HEK293 (cell line): Measurements from ENCODE around the gene MCHR1.

Source experiments
- CTCF ChIA-PET: fragments of 350-600 bp; formaldehyde crosslinking; extraction: SDS; loops from one replicate; lab custom pipeline; 2021; ENCODE audit warnings: antibody characterized with exemption; lab: Yijun Ruan, JAX
- POLR2A ChIA-PET: fragments of 300-600 bp; formaldehyde crosslinking; extraction: SDS; loops from one replicate; lab custom pipeline; 2020; ENCODE audit warnings: antibody characterized with exemption, inconsistent platforms; lab: Yijun Ruan, JAX
- H3K27ac ChIP-seq: fragments of 200-500 bp; sonication (Bioruptor generic); 2 replicates; pipeline ENCODE4 v1.5.1; 2014; ENCODE audit warnings: low read depth, low read length, control low read depth, inconsistent platforms; ENCODE audit errors: extremely low read depth
- H3K36me3 ChIP-seq, 2 experiments: fragments of 200-500 bp in 1 of 2; sonication (Bioruptor generic) in 1 of 2; 1 replicate in 1 of 2; 2 replicates in 1 of 2; pipeline ENCODE4 v1.5.1; 2014 to 2017; ENCODE audit warnings: inconsistent platforms in 2 of 2, low read length in 2 of 2; ENCODE audit not compliant: control insufficient read depth in 2 of 2, insufficient read depth in 1 of 2
- H3K4me1 ChIP-seq: fragments of 200-500 bp; sonication (Bioruptor generic); 2 replicates; pipeline ENCODE4 v1.5.1; 2014; ENCODE audit warnings: mild to moderate bottlenecking, low read length, inconsistent platforms; ENCODE audit not compliant: control insufficient read depth, insufficient read depth
- H3K4me3 ChIP-seq: 2 replicates; pipeline ENCODE4 v1.5.1; 2011; ENCODE audit warnings: low read depth, mild to moderate bottlenecking, control low read depth, low read length, moderate library complexity
- H3K9me3 ChIP-seq: fragments of 200-500 bp; sonication (Bioruptor generic); 2 replicates; pipeline ENCODE4 v1.5.1; 2014; ENCODE audit warnings: low read depth, low read length, inconsistent platforms; ENCODE audit not compliant: control insufficient read depth, insufficient read depth
- HOXC10 ChIP-seq: sonication (generic); formaldehyde crosslinking; IDR thresholded peaks from 2 replicates; pipeline ENCODE4 v1.8.1; 2023; ENCODE audit warnings: mild to moderate bottlenecking, missing genetic modification reagents
- KLF1 ChIP-seq: fragments of 450-650 bp; formaldehyde crosslinking; IDR thresholded peaks from 2 replicates; pipeline ENCODE4 v1.5.1; 2016; ENCODE audit warnings: missing biosample characterization, missing genetic modification characterization
- PRDM10 ChIP-seq: fragments of 450-650 bp; formaldehyde crosslinking; IDR thresholded peaks from 2 replicates; pipeline ENCODE4 v1.5.1; 2016; ENCODE audit warnings: missing biosample characterization, missing genetic modification characterization
- PRDM4 ChIP-seq: fragments of 450-650 bp; formaldehyde crosslinking; IDR thresholded peaks from 2 replicates; pipeline ENCODE4 v1.5.1; 2017; ENCODE audit warnings: missing biosample characterization, missing genetic modification characterization
- RBAK ChIP-seq: fragments of 450-650 bp; formaldehyde crosslinking; IDR thresholded peaks from 2 replicates; pipeline ENCODE4 v1.5.1; 2016; ENCODE audit warnings: missing biosample characterization, missing genetic modification characterization
- REPIN1 ChIP-seq: fragments of 450-650 bp; formaldehyde crosslinking; IDR thresholded peaks from 2 replicates; pipeline ENCODE4 v1.5.1; 2017; ENCODE audit warnings: missing biosample characterization, missing genetic modification characterization, low read depth
- ZBTB20 ChIP-seq: fragments of 450-650 bp; formaldehyde crosslinking; IDR thresholded peaks from 2 replicates; pipeline ENCODE4 v1.5.1; 2016; ENCODE audit warnings: missing biosample characterization, missing genetic modification characterization
- ZNF2 ChIP-seq: fragments of 450-650 bp; formaldehyde crosslinking; IDR thresholded peaks from 2 replicates; pipeline ENCODE4 v1.5.1; 2016; ENCODE audit warnings: missing biosample characterization, missing genetic modification characterization
- ZNF221 ChIP-seq: fragments of 450-650 bp; formaldehyde crosslinking; IDR thresholded peaks from 2 replicates; pipeline ENCODE4 v1.5.1; 2017; ENCODE audit warnings: missing biosample characterization, missing genetic modification characterization, borderline replicate concordance
- ZNF266 ChIP-seq: fragments of 450-650 bp; formaldehyde crosslinking; IDR thresholded peaks from 2 replicates; pipeline ENCODE4 v1.5.1; 2016; ENCODE audit warnings: missing biosample characterization, missing genetic modification characterization, low read depth
- ZNF324 ChIP-seq: fragments of 450-650 bp; formaldehyde crosslinking; IDR thresholded peaks from 2 replicates; pipeline ENCODE4 v1.5.1; 2016; ENCODE audit warnings: missing biosample characterization, missing genetic modification characterization
- ZNF473 ChIP-seq: fragments of 450-650 bp; formaldehyde crosslinking; IDR thresholded peaks from 2 replicates; pipeline ENCODE4 v1.5.1; 2017; ENCODE audit warnings: missing biosample characterization, missing genetic modification characterization
- ZNF514 ChIP-seq: fragments of 450-650 bp; formaldehyde crosslinking; IDR thresholded peaks from 2 replicates; pipeline ENCODE4 v1.5.1; 2016; ENCODE audit warnings: missing biosample characterization, missing genetic modification characterization
- ZNF777 ChIP-seq: fragments of 450-650 bp; formaldehyde crosslinking; IDR thresholded peaks from 2 replicates; pipeline ENCODE4 v1.5.1; 2017; ENCODE audit warnings: missing biosample characterization, missing genetic modification characterization, borderline replicate concordance
- TF ChIP-seq, protein P1 (sequence below): fragments of 450-650 bp; formaldehyde crosslinking; IDR thresholded peaks from 2 replicates; pipeline ENCODE4 v1.5.1; 2016; ENCODE audit warnings: missing biosample characterization, missing genetic modification characterization
- TF ChIP-seq, protein P2 (sequence below): fragments of 450-650 bp; formaldehyde crosslinking; IDR thresholded peaks from 2 replicates; pipeline ENCODE4 v1.5.1; 2016; ENCODE audit warnings: missing biosample characterization, missing genetic modification characterization

Gene MCHR1

DNA sequence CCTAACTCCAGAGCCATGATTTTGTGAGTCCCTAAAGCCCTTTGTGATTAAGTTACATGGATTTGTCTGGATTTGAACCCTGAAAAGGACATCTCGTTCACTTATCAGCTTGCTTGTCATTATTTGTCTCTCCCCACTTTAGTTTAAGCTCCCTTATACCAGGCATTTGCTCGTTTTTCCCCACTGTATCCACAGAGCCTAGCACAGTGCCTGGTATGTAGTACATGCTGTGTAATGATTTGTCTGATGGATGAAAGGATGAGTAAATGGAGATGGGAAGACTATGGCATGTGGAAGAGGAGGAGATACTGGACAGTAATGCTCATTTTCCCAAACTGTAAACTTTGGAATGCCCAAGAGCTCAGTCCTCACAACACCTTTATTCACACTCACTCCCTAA lies 9.2 kb upstream of the MCHR1 start:
- ChIA-PET CTCF (interaction anchor here (0.7 to 2.1 kb wide), 2 partner anchors 12 to 231 kb away, joined by 3 to 8 read pairs; no protein-coding TSS in a partner anchor), POLR2A (interaction anchor here (1.5 kb wide), 1 partner anchor 13 kb away, joined by 4 read pairs; no protein-coding TSS in a partner anchor)
- H3K36me3 ChIP-seq: no peaks in the 10 kb centered on the region
- no peaks in the 10 kb centered on the region for H3K9me3 ChIP-seq
- TF ChIP-seq ZNF777: no peak
- TF ChIP-seq ZNF514 (tag by site-specific recombination): no peak
- no peak for TF ChIP-seq RBAK
- TF ChIP-seq ZNF324 (tag by site-specific recombination): no peak
- no peak for TF ChIP-seq ZNF2
- no peak for TF ChIP-seq PRDM10 (tag by site-specific recombination)
- no peak for TF ChIP-seq KLF1 (tag by site-specific recombination)
- TF ChIP-seq ZNF221 (tag by site-specific recombination): no peak
- no peak for TF ChIP-seq ZNF473 (tag by site-specific recombination)
- TF ChIP-seq PRDM4 (tag by site-specific recombination): no peak
- H3K27ac ChIP-seq: no peak overlapping the region
- H3K4me3 ChIP-seq: no peak overlapping the region
- H3K4me1 ChIP-seq: no peaks in the 10 kb centered on the region; the same call in 1 of the 2 replicates

DNA sequence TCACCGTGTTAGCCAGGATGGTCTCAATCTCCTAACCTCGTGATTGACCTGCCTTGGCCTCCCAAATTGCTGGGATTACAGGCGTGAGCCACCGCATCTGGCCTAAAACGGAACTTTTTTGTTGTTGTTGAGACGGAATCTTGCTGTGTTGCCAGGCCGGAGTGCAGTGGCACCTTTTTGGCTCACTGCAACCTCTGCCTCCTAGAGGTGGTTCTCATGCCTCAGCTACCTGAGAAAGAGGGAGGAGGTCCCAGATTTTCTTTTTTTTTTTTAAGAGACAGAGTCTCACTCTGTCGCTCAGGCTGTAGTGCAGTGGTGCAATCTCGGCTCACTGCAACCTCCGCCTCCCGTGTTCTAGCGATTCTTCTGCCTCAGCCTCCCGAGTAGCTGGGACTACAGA lies 7.9 kb upstream of the MCHR1 start:
- POLR2A ChIA-PET: no interaction called here
- no peak for TF ChIP-seq HOXC10
- TF ChIP-seq, protein P1, sequence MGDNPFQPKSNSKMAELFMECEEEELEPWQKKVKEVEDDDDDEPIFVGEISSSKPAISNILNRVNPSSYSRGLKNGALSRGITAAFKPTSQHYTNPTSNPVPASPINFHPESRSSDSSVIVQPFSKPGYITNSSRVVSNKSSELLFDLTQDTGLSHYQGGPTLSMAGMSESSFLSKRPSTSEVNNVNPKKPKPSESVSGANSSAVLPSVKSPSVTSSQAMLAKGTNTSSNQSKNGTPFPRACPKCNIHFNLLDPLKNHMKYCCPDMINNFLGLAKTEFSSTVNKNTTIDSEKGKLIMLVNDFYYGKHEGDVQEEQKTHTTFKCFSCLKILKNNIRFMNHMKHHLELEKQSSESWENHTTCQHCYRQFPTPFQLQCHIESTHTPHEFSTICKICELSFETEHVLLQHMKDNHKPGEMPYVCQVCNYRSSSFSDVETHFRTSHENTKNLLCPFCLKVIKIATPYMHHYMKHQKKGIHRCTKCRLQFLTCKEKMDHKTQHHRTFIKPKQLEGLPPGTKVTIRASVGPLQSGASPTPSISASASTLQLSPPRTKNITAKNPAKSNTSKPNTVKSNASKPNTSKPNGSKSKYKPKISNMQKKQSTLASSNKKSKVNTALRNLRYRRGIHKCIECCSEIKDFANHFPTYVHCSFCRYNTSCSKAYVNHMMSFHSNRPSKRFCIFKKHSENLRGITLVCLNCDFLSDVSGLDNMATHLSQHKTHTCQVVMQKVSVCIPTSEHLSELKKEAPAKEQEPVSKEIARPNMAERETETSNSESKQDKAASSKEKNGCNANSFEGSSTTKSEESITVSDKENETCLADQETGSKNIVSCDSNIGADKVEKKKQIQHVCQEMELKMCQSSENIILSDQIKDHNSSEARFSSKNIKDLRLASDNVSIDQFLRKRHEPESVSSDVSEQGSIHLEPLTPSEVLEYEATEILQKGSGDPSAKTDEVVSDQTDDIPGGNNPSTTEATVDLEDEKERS (tag by site-specific recombination): no peak
- no peak for TF ChIP-seq REPIN1 (tag by site-specific recombination)
- TF ChIP-seq, protein P2, sequence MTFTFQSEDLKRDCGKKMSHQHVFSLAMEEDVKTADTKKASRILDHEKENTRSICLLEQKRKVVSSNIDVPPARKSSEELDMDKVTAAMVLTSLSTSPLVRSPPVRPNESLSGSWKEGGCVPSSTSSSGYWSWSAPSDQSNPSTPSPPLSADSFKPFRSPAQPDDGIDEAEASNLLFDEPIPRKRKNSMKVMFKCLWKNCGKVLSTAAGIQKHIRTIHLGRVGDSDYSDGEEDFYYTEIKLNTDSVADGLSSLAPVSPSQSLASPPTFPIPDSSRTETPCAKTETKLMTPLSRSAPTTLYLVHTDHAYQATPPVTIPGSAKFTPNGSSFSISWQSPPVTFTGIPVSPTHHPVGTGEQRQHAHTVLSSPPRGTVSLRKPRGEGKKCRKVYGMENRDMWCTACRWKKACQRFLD: no peak
- no peak for TF ChIP-seq ZBTB20
- TF ChIP-seq ZNF266 (tag by site-specific recombination): no peak
- no peak overlapping the region for H3K27ac ChIP-seq
- CTCF ChIA-PET: interaction anchor here (0.6 kb wide), 1 partner anchor 102 kb away, joined by 6 read pairs; no protein-coding TSS in a partner anchor
- no peaks in the 10 kb centered on the region for H3K9me3 ChIP-seq
- no peak overlapping the region for H3K4me3 ChIP-seq
- H3K36me3 ChIP-seq: no peaks in the 10 kb centered on the region
- no peaks in the 10 kb centered on the region; the same call in 1 of the 2 replicates for H3K4me1 ChIP-seq
